HEK293 (cell line): ENCODE results near the gene IGSF9.

Source experiments
- CTCF ChIA-PET: fragments of 350-600 bp; formaldehyde crosslinking; extraction: SDS; loops from one replicate; lab custom pipeline; 2021; ENCODE audit warnings: antibody characterized with exemption; lab: Yijun Ruan, JAX
- POLR2A ChIA-PET: fragments of 300-600 bp; formaldehyde crosslinking; extraction: SDS; loops from one replicate; lab custom pipeline; 2020; ENCODE audit warnings: antibody characterized with exemption, inconsistent platforms; lab: Yijun Ruan, JAX
- H3K27ac ChIP-seq: fragments of 200-500 bp; sonication (Bioruptor generic); 2 replicates; pipeline ENCODE4 v1.5.1; 2014; ENCODE audit warnings: low read depth, low read length, control low read depth, inconsistent platforms; ENCODE audit errors: extremely low read depth
- H3K36me3 ChIP-seq, 2 experiments: fragments of 200-500 bp in 1 of 2; sonication (Bioruptor generic) in 1 of 2; 1 replicate in 1 of 2; 2 replicates in 1 of 2; pipeline ENCODE4 v1.5.1; 2014 to 2017; ENCODE audit warnings: inconsistent platforms in 2 of 2, low read length in 2 of 2; ENCODE audit not compliant: control insufficient read depth in 2 of 2, insufficient read depth in 1 of 2
- H3K4me1 ChIP-seq: fragments of 200-500 bp; sonication (Bioruptor generic); 2 replicates; pipeline ENCODE4 v1.5.1; 2014; ENCODE audit warnings: mild to moderate bottlenecking, low read length, inconsistent platforms; ENCODE audit not compliant: control insufficient read depth, insufficient read depth
- H3K4me3 ChIP-seq: 2 replicates; pipeline ENCODE4 v1.5.1; 2011; ENCODE audit warnings: low read depth, mild to moderate bottlenecking, control low read depth, low read length, moderate library complexity
- H3K9me3 ChIP-seq: fragments of 200-500 bp; sonication (Bioruptor generic); 2 replicates; pipeline ENCODE4 v1.5.1; 2014; ENCODE audit warnings: low read depth, low read length, inconsistent platforms; ENCODE audit not compliant: control insufficient read depth, insufficient read depth
- GLI4 ChIP-seq: fragments of 450-650 bp; formaldehyde crosslinking; IDR thresholded peaks from 2 replicates; pipeline ENCODE4 v1.5.1; 2016; ENCODE audit warnings: missing biosample characterization, missing genetic modification characterization
- IKZF3 ChIP-seq: fragments of 450-650 bp; IDR thresholded peaks from 2 replicates; pipeline ENCODE4 v1.5.0; 2018; ENCODE audit warnings: missing biosample characterization, mild to moderate bottlenecking, missing genetic modification characterization, moderate library complexity
- OSR2 ChIP-seq: fragments of 450-650 bp; formaldehyde crosslinking; IDR thresholded peaks from 2 replicates; pipeline ENCODE4 v1.5.1; 2016; ENCODE audit warnings: missing biosample characterization, missing genetic modification characterization
- WT1 ChIP-seq: fragments of 450-650 bp; formaldehyde crosslinking; IDR thresholded peaks from 2 replicates; pipeline ENCODE4 v1.5.1; 2016; ENCODE audit warnings: missing biosample characterization, missing genetic modification characterization
- YY1 ChIP-seq: fragments of 450-650 bp; formaldehyde crosslinking; IDR thresholded peaks from 2 replicates; pipeline ENCODE4 v1.5.1; 2018; ENCODE audit warnings: missing biosample characterization, missing genetic modification characterization
- YY2 ChIP-seq: fragments of 450-650 bp; formaldehyde crosslinking; IDR thresholded peaks from 2 replicates; pipeline ENCODE4 v1.5.1; 2016; ENCODE audit warnings: missing biosample characterization, missing genetic modification characterization
- ZNF19 ChIP-seq: fragments of 450-650 bp; formaldehyde crosslinking; IDR thresholded peaks from 2 replicates; pipeline ENCODE4; 2016; ENCODE audit warnings: missing biosample characterization, missing genetic modification characterization, low read depth
- ZNF311 ChIP-seq: fragments of 450-650 bp; formaldehyde crosslinking; IDR thresholded peaks from 2 replicates; pipeline ENCODE4 v1.5.1; 2017; ENCODE audit warnings: missing biosample characterization, missing genetic modification characterization, borderline replicate concordance
- ZNF404 ChIP-seq: fragments of 450-650 bp; formaldehyde crosslinking; IDR thresholded peaks from 2 replicates; pipeline ENCODE4 v1.5.1; 2017; ENCODE audit warnings: missing biosample characterization, missing genetic modification characterization
- ZNF544 ChIP-seq: fragments of 450-650 bp; formaldehyde crosslinking; IDR thresholded peaks from 2 replicates; pipeline ENCODE4 v1.5.0; 2017; ENCODE audit warnings: missing biosample characterization, missing genetic modification characterization
- ZNF561 ChIP-seq: fragments of 450-650 bp; IDR thresholded peaks from 2 replicates; pipeline ENCODE4 v1.5.1; 2018; ENCODE audit warnings: missing biosample characterization, missing genetic modification characterization, borderline replicate concordance
- ZNF639 ChIP-seq: fragments of 450-650 bp; formaldehyde crosslinking; IDR thresholded peaks from 2 replicates; pipeline ENCODE4 v1.5.1; 2016; ENCODE audit warnings: missing biosample characterization, missing genetic modification characterization
- ZNF776 ChIP-seq: fragments of 450-650 bp; formaldehyde crosslinking; IDR thresholded peaks from 2 replicates; pipeline ENCODE4 v1.5.0; 2017; ENCODE audit warnings: missing biosample characterization, missing genetic modification characterization, borderline replicate concordance
- ZNF792 ChIP-seq: fragments of 450-650 bp; formaldehyde crosslinking; IDR thresholded peaks from 2 replicates; pipeline ENCODE4 v1.5.1; 2016; ENCODE audit warnings: missing biosample characterization, missing genetic modification characterization
- ZNF830 ChIP-seq: fragments of 450-650 bp; IDR thresholded peaks from 2 replicates; pipeline ENCODE4 v1.5.0; 2018; ENCODE audit warnings: missing biosample characterization, missing genetic modification characterization, low read depth, mild to moderate bottlenecking, moderate library complexity
- ZXDB ChIP-seq: fragments of 450-650 bp; formaldehyde crosslinking; IDR thresholded peaks from 2 replicates; pipeline ENCODE4 v1.5.1; 2016; ENCODE audit warnings: missing biosample characterization, missing genetic modification characterization
- TF ChIP-seq, protein P1 (sequence below): fragments of 450-650 bp; formaldehyde crosslinking; IDR thresholded peaks from 2 replicates; pipeline ENCODE4 v1.5.1; 2016; ENCODE audit warnings: missing biosample characterization, missing genetic modification characterization
- TF ChIP-seq, protein P2 (sequence below): fragments of 450-650 bp; formaldehyde crosslinking; IDR thresholded peaks from 2 replicates; pipeline ENCODE4 v1.5.1; 2016; ENCODE audit warnings: missing biosample characterization, missing genetic modification characterization
- TF ChIP-seq, protein P3 (sequence below): fragments of 450-650 bp; formaldehyde crosslinking; IDR thresholded peaks from 2 replicates; pipeline ENCODE4 v1.5.1; 2016; ENCODE audit warnings: missing biosample characterization, missing genetic modification characterization

Gene IGSF9

DNA sequence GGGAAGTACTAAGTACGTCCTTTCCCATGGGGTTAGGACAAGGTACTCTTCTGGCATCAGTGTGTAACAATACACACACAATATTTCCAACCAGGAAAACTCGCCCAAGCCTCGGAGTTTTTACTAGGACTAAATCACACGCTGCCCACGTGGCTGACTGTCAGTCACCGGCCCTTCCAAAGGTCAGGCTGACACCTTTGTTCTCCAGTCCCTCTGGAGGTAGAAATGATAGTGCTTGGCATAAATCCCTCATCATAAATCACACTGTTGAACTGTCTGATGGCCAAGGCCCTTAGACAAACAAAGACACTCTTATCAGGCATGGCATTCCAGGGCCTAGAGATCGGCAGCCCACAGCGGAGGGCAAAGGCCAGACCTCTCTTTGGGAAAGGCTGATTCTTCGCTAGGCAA, 25.5 kb upstream of the IGSF9 start:
- Histone ChIP-seq H3K4me3 (no peak overlapping the region), H3K4me1 (no peaks in the 10 kb centered on the region), H3K36me3 (no peaks in the 10 kb centered on the region), H3K9me3 (no peaks in the 10 kb centered on the region), H3K27ac (no peak overlapping the region)
- no peak for TF ChIP-seq ZXDB (tag by site-specific recombination)
- no peak for TF ChIP-seq ZNF544
- no peak for TF ChIP-seq ZNF404
- TF ChIP-seq YY1 (tag by site-specific recombination), result no peak
- TF ChIP-seq ZNF561 (tag by site-specific recombination), result no peak
- no peak for TF ChIP-seq GLI4
- no peak for TF ChIP-seq WT1
- POLR2A ChIA-PET, result no interaction called here
- CTCF ChIA-PET, result interaction anchor here (1.1 to 3.8 kb wide), 3 partner anchors 25 to 78 kb away, joined by 3 to 22 read pairs (median 4); no protein-coding TSS in a partner anchor

DNA sequence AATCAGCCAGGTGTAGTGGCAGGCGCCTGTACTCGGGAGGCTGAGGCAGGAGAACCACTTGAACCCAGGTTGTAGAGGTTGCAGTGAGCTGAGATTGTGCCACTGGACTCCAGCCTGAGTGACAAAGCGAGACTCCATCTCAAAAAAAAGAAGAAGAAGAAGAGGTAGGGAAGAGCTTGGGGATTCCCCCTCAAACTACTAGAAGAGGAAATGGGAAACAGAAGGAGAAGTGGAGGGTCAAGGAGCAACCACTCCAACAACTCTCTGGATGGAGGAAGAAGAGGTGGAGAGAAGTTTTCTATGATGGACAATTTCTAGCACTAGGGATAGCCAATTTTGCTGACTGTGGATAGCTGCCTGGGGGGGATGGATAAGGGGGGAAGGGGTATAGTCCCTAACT, 23.5 kb upstream of the IGSF9 start:
- ChIA-PET CTCF (interaction anchor here (0.6 to 3.8 kb wide), 5 partner anchors 24 to 76 kb away, joined by 3 to 22 read pairs (median 4); no protein-coding TSS in a partner anchor), POLR2A (interaction anchor here (0.5 to 1.2 kb wide), 2 partner anchors 33 to 1348 kb away, joined by 4 read pairs; no protein-coding TSS in a partner anchor)
- no peak overlapping the region for H3K27ac ChIP-seq
- no peaks in the 10 kb centered on the region for H3K36me3 ChIP-seq
- H3K4me1 ChIP-seq, result no peaks in the 10 kb centered on the region
- no peak overlapping the region for H3K4me3 ChIP-seq
- TF ChIP-seq ZNF311 (tag by site-specific recombination), result no peak
- TF ChIP-seq ZNF639 (tag by site-specific recombination), result no peak
- TF ChIP-seq, protein P1, sequence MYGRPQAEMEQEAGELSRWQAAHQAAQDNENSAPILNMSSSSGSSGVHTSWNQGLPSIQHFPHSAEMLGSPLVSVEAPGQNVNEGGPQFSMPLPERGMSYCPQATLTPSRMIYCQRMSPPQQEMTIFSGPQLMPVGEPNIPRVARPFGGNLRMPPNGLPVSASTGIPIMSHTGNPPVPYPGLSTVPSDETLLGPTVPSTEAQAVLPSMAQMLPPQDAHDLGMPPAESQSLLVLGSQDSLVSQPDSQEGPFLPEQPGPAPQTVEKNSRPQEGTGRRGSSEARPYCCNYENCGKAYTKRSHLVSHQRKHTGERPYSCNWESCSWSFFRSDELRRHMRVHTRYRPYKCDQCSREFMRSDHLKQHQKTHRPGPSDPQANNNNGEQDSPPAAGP (tag by site-specific recombination), result no peak
- TF ChIP-seq, protein P2, sequence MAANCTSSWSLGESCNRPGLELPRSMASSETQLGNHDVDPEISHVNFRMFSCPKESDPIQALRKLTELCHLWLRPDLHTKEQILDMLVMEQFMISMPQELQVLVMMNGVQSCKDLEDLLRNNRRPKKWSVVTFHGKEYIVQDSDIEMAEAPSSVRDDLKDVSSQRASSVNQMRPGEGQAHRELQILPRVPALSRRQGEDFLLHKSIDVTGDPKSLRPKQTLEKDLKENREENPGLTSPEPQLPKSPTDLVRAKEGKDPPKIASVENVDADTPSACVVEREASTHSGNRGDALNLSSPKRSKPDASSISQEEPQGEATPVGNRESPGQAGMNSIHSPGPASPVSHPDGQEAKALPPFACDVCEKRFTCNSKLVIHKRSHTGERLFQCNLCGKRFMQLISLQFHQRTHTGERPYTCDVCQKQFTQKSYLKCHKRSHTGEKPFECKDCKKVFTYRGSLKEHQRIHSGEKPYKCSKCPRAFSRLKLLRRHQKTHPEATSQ (tag by site-specific recombination), result no peak
- TF ChIP-seq, all 188 proteins: peak for 0
- H3K9me3 ChIP-seq, result no peaks in the 10 kb centered on the region

DNA sequence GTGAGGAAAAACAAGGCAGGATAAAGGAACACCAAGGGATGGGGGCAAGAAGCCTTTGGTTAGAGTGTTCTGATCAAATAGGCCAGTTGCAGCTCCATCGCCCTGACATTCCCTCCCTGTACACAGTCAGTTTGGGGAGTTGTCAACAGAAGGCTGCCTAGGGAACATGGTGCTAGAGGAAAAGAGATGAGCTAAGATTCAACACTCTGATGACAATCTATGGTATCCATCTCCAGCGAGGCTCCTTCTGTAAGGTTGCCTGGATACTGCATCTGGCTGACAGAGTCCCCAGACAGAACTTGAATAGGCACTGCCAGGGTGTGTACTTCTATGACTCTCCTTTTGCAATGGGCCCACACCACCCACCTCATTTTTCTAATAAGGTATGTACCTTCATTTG, 19.9 kb upstream of the IGSF9 start:
- POLR2A ChIA-PET, result interaction anchor here (0.6 to 1.5 kb wide), 2 partner anchors 40 to 50 kb away, joined by 3 read pairs; partner anchors contain the start of gene TAGLN2

More for the DNA sequence above, 19.9 kb upstream of the IGSF9 start:
- Histone ChIP-seq H3K9me3 (no peaks in the 10 kb centered on the region), H3K4me3 (no peak overlapping the region), H3K4me1 (no peaks in the 10 kb centered on the region), H3K36me3 (no peaks in the 10 kb centered on the region), H3K27ac (no peak overlapping the region)
- CTCF ChIA-PET, result interaction anchor here (0.5 to 2.0 kb wide), 5 partner anchors 14 to 805 kb away, joined by 3 to 8 read pairs (median 3); no protein-coding TSS in a partner anchor
- TF ChIP-seq ZNF792 (no peak), IKZF3 (tag by site-specific recombination) (no peak), ZNF776 (no peak), ZNF19 (tag by site-specific recombination) (no peak), OSR2 (tag by site-specific recombination) (no peak), ZNF830 (tag by site-specific recombination) (no peak), YY2 (tag by site-specific recombination) (no peak)
- TF ChIP-seq, protein P3, sequence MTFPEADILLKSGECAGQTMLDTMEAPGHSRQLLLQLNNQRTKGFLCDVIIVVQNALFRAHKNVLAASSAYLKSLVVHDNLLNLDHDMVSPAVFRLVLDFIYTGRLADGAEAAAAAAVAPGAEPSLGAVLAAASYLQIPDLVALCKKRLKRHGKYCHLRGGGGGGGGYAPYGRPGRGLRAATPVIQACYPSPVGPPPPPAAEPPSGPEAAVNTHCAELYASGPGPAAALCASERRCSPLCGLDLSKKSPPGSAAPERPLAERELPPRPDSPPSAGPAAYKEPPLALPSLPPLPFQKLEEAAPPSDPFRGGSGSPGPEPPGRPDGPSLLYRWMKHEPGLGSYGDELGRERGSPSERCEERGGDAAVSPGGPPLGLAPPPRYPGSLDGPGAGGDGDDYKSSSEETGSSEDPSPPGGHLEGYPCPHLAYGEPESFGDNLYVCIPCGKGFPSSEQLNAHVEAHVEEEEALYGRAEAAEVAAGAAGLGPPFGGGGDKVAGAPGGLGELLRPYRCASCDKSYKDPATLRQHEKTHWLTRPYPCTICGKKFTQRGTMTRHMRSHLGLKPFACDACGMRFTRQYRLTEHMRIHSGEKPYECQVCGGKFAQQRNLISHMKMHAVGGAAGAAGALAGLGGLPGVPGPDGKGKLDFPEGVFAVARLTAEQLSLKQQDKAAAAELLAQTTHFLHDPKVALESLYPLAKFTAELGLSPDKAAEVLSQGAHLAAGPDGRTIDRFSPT (tag by site-specific recombination), result no peak
